DND-41 (cell line): ENCODE results near the gene ZNF600.
"Not testable (repeated sequence)": the region's sequence is repeated elsewhere in the genome, so short reads cannot be mapped to it uniquely, and the experiment has no call there.

Experiments used
- EZH2 ChIP-seq: IDR thresholded peaks from 3 replicates; pipeline ENCODE4 v1.6.1; 2012; ENCODE audit warnings: borderline replicate concordance, low read depth, mild to moderate bottlenecking, moderate library complexity, low read length, inconsistent platforms; ENCODE audit not compliant: severe bottlenecking
- TF ChIP-seq, protein P1 (sequence below): IDR thresholded peaks from 2 replicates; pipeline ENCODE4 v1.5.1; 2012; ENCODE audit warnings: borderline replicate concordance, low read length, moderate library complexity, mild to moderate bottlenecking; ENCODE audit not compliant: poor library complexity, severe bottlenecking; ENCODE audit errors: extremely low read depth

DNA sequence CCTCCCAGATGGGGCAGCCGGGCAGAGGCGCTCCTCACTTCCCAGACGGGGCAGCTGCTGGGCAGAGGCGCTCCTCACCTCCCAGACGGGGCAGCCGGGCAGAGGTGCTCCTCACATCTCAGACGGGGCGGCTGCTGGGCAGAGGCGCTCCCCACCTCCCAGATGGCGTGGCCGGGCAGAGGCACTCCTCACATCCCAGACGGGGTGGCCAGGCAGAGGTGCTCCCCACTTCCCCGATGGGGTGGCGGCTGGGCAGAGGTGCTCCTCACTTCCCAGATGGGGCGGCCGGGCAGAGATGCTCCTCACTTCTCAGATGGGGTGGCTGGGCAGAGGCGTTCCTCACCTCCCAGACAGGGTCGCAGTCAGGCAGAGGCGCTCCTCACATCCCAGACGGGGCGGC lies 66.0 kb downstream of the ZNF600 start:
- TF ChIP-seq, protein P1, sequence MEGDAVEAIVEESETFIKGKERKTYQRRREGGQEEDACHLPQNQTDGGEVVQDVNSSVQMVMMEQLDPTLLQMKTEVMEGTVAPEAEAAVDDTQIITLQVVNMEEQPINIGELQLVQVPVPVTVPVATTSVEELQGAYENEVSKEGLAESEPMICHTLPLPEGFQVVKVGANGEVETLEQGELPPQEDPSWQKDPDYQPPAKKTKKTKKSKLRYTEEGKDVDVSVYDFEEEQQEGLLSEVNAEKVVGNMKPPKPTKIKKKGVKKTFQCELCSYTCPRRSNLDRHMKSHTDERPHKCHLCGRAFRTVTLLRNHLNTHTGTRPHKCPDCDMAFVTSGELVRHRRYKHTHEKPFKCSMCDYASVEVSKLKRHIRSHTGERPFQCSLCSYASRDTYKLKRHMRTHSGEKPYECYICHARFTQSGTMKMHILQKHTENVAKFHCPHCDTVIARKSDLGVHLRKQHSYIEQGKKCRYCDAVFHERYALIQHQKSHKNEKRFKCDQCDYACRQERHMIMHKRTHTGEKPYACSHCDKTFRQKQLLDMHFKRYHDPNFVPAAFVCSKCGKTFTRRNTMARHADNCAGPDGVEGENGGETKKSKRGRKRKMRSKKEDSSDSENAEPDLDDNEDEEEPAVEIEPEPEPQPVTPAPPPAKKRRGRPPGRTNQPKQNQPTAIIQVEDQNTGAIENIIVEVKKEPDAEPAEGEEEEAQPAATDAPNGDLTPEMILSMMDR, result not testable (repeated sequence)
- TF ChIP-seq EZH2, result not testable (repeated sequence)
